ENCODE measurements around the gene OPCML. TPM values are rescaled to one million over a fixed set of nuclear protein-coding genes. Genes with fewer than 3 reads are reported as not detected.

Gene OPCML
- total RNA-seq, 1 experiment from 2014 or later, result 0.10 TPM

DNA sequence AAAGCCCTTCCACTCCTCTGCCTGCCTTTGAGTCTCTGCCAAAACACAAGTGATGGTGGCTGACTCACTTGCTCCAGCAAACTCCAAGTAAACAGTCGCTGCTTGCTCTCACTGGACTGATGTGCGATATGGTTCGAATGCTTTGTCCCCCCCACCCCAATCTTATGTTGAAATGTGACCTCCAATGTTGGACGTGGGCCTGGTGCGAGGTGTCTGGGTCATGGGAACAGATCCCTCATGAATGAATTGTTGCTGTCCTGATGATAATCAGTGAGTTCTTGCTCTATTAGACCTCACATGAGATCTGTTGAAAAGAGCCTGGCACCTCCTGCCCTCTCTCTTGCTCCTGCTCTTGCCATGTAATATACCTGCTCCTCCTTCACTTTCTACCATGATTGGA lies 747.9 kb downstream of the OPCML start:
- DNase-seq (ENCODE audit: extremely low read depth, low read depth), result no peak

DNA sequence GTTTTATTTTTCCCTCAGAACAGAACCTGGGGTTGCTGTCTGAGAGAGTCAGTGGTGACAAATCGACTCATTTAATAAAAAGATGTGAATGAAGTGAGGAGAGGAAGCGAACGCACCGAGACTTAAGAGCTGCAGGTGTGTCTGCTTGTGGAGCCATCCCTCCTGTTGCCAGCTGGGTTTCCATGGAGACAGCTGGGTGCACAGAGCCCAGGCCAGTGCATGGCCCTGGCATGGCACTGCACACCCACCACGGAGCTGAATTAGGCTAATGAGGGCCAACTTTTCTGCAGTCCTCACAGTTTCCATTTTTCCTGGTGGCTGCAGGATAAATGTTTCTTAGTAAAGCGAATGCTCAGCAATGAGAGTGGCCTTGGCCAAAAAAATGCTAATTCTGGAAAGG lies 750.2 kb downstream of the OPCML start:
- no peak for DNase-seq (ENCODE audit: extremely low read depth, low read depth)

DNA sequence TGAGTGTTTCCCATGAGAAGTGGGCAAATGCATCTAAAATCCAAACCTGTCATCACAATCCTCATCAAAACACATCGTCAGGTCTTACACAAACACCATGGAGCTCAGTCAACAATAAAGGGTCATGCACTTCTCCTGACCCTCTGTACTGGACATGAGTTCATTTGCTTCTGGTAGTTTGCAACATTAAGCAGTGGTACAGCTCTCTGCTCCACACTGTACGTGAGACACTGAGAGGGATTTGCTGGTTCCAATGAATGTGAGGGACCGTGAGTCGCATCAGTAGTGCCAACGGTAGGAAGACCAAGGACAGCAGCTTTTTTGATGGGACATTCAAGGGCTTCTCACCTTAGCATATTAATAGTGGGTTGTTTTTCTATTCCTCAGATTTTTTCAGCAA lies 752.3 kb downstream of the OPCML start:
- DNase-seq (ENCODE audit: extremely low read depth, low read depth), result no peak

DNA sequence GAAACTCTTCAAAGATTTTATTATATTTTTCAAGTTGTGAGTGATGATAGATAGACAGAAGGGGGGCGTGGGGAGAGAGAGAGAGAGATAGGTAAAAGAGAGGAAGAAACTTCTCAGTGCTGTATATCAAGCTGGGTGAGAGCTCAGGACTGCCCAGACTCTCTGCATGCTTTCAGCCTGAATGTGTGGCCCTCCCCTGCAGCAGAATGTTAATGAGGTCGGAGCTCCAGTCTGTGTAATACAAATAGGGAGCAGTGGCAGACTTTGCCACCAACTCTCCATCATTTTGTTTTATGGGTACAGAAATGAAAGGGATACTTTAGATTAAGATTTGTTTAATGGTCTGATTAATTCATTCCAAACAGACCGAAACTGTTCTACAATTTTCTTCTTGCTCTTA lies 752.8 kb downstream of the OPCML start:
- no peak for DNase-seq (ENCODE audit: extremely low read depth, low read depth)

DNA sequence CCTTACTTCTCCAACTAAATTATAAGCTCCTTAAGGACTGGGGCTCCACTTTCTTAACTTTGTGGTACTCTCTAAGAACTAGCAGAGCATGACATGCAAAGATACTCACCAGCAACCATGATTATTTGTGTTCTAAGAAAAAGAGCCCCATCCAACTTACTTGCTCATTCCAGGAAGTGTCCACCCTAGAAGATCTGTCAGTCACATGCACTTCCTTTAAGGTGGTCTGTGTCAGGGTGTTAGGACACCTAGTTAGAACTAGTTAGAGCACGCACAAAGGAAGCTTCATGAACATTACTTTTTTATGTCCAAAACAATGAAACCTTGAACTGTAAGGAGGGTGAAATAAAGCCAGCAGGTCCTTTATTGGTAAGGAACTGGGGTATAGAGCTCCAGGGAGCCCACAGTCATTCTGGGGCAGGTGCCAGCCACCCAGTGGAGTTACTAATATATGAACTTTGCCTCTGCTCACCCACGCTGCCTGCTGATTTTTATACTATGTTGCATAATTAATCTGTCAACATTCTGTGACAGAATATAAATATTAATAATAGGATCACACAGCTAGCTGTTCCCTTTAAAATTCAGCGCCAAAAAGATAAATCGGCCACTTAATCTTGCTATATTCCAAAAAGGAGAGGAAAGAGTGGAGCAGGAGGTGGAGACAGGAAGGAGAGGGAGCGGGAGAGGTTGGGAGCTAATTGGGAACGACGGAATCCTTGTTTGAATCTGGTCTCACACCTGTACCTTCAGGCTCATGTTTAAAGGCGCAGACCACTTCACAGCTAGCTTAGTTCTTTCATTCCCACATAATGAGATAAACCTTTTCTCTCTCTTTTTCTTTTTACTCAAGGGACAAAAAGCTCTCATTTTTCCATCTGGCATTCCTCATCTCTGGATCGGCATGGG lies 755.0 kb downstream of the OPCML start:
- no peak for DNase-seq (ENCODE audit: extremely low read depth, low read depth)

DNA sequence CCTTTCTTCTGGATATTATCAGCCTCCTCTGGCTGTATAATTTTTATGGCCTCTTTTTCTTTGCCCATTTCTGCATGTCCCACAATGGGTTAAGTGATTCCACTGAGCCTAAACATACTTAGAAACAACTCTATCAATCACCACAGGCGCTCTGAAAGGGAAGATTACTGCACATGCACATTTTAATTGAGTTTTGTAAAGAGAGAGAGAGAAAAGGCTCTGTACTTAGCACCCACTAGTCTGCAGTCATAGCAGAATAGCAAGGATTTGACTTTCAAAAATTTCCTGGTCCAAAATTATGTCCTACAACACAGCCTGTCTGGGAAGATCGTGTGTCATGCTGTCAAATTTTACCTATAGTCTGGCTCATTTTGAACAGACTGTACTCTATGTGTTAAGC lies 758.5 kb downstream of the OPCML start:
- DNase-seq (ENCODE audit: extremely low read depth, low read depth), result no peak

DNA sequence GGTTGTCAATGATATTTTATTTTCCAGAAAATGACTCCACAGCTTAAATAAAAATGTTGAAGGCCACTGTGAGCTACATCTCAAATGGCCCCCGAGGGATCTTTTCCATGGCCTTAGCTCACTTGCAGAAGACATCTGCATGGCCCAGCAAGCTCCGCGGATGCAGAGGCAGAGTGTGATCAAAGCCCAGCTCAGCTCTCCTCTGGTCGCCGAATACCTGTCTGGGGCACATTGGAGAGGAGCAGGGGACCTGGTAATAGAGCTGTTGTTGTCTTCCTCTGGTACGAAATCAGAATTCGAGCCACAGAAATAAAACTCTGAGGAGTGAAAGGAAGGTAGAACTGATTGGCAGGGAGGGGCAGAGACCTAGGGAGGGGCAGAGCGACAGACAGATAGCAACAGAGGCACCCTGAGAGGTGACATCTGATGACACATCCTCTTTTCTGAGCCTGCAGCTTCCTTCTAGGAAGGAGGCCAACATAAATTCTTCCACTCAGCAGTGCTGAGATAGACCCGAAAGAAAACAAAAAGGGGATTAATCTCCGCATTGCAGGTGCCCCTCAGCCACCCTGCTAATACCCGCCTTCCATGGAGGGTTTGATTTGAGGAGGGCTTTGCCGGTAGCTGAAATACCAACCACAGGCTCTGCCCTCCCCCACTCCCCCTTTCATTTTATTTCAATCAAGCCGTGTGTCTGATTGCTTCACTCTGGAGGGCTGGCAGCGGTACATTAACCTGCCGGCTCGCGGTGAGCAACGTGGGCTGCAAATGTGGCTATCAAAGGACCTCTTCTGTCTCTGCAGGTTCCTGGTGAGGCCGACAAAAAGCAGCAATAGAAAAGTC lies 759.4 kb downstream of the OPCML start:
- DNase-seq (ENCODE audit: extremely low read depth, low read depth), result no peak

DNA sequence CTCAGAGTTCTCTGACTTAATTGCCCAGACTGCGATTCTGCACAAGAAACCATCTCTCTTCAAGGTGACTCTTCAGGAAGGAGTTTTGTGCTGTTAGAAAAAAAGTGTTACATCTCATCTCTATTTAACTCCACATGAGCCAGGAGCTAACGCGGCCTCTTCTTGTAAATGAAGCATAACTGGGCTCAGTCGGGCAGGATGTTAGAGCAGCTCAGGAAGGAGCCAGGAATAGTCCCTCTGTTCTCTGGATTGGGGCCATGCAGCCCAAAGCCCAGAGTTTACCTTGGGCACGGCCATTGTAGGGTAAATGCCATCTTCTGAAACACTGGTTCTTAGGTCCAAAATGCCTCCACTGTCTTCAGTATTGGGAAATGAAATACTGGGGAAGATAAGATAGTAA lies 760.6 kb downstream of the OPCML start:
- no peak for DNase-seq (ENCODE audit: extremely low read depth, low read depth)

DNA sequence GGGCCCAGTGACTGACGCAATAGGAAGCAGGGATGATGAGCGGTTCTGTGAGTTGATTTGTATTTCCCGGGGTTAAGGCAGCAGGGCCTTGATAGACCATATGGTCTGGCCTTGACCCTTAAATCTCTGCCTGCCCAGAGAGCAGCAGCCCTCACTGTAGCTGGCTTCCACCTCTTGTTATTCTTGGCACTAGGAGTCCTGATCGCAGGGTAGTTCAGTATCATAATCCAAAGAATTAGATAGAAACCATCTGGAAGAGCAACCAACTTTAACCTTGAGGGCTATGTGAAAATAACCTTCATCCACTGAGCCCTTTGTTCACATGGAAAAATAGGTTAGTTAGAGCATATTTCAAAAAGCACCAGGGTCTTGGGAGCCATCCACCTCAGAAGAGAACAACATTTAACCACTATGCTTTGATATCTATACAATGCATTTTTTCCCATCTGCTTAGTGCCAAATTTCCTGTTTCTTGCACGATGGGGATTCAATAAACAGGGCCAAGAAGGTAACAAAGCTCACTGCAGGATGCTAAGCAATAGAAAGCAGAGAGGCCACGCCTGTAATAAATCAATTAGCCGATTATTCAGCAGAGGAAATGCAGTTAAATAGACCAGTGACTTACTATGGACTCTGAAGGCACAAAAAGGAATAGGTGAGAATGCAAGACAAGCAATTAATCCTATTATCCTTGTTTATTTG lies 761.3 kb downstream of the OPCML start:
- DNase-seq (ENCODE audit: extremely low read depth, low read depth), result no peak

DNA sequence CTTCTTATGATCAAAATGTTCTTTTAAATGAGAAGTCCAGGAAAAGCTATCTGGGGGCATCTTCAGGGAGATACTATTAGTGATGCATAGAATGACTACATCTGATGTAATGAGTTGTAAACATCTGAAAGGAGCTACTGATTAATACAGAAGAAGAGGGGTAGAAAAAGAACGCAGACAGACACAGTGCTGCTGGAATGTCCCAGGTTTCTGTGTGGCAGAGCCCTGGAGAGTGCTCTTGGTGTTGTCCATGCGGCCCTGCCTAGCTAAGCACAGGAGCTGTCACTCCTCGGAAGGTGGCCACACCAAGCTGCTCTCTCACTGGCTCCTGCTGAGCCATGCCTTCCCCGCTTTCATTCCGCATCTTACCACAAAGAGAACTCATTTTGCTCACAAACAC lies 768.8 kb downstream of the OPCML start:
- no peak for DNase-seq (ENCODE audit: extremely low read depth, low read depth)

DNA sequence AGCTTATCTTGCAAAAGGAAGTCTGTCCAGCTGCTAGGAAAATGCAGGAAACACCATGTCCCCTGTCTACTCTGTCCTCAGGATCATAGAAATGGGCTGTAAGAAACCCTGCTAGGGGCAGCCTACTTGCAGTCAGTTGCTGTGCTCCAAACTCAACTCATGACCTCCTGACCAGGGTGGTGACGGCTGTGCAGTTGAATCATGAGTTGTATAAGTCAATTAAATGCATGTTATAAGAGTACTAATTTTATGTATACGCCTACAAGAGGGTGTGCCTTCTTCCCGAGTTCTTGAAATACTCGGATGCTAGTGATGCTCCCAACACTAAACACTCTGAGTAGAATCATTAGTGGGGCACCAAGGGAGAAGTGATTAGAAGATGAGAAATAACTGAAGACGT lies 776.4 kb downstream of the OPCML start:
- no peak for DNase-seq (ENCODE audit: extremely low read depth, low read depth)

DNA sequence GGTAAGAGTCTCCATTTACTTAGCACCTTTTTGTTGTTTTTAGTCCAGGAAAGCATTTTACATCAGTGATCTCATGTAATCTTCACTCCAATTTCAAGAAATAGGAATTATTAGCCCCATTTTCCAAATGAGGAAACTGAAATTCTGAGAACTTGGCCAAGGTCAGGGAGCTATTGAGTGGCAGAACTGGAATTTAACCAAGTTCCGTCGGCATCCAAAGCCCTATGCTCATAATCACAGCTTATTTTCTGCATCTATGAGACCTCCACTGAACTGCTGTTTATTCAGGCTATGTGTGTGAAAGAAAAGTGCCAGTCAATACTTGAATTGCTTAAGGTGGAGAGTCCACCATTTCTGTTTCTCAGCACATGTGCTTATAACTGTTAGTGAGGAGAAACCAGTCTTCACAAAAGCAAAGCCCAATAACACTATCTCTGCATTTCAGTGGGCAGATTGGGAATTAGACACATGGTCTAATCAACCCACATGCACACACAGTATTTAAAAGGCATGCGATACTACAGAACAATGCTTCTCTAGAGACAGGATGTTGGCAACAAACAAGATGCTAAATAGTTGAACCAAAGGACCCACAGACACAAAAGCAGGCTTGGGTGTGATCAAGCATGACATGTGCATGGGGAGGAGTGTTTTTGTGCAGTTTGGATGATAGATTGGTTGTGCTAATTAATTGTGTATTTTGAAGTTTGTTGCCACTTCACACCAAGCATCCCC lies 780.6 kb downstream of the OPCML start:
- no peak for DNase-seq (ENCODE audit: extremely low read depth, low read depth)

DNA sequence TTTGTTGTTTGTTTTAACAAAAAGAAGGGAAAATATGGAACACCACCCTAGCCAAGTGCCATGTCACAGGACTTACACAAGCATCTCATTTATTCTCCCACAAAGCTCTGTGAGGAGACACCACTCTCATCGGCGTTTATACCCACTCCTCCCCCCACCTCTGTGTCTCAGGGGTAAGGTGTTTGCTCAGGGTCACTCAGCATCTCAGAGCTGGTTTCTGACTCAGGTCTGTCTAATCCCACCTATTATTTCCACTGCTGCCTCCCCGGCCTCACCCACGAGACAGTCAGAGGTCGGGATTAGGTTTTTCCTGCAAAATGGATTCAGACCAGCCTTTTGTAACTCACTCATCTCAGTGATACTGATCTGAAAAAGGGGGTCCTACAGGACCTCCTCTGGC lies 786.0 kb downstream of the OPCML start:
- DNase-seq (ENCODE audit: extremely low read depth, low read depth), result no peak

DNA sequence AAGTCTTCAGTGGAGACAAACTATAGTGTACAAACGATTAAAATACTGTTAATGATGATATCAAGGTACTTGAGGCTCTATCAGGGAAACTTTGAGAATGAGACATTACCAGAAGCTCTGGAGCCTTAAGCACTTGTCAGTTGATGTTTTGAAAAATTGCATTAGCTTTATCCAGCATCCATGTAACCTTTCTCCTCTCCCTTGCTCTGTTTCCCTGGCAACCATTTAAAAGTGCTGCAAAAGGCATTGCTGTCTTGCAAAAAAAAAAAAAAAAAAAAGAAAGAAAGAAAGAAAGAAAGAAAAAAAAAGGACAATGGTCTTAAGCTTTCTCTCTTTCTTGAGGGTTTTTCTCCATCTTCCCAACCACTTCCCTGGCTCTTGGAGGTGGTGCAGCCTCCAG lies 787.0 kb downstream of the OPCML start:
- DNase-seq (ENCODE audit: extremely low read depth, low read depth), result no peak

DNA sequence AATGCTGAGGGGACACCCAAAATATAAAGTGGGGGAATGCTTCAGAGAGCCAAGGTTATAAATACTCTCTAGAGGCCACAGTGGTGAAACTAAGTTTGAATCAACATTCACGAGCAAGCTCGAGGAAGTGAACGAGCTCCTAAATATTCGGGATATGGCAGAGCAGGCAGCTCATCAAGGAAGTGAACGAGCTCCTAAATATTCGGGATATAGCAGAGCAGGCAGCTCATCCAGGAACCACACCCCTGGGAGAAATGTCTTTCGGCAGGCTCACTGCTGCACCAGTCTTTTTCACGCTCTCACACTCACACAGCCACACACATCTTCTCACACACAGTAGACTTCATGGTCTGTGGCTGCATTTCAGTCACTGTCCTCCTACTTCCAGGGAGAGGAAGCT lies 787.5 kb downstream of the OPCML start:
- peak; percentile 11 for DNase-seq (ENCODE audit: extremely low read depth, low read depth)

DNA sequence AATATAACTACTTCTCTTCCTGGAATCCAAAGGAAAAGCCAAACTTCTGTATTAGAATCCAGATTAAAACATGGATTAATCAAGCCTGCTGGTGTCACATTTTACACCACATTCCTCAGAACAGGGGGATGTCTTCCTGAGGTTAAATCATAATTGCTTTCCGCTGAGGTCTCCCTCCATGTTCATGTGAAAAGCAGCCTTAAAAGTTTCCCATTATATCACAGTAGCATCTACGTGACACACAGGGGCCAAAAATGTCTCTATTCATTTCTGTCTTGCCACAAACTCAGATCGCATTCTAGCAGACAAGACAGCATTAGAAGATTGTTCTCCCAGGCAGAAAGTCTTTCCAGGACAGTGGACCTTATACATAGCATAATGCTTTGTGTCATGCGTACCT lies 788.7 kb downstream of the OPCML start:
- no peak for DNase-seq (ENCODE audit: extremely low read depth, low read depth)

DNA sequence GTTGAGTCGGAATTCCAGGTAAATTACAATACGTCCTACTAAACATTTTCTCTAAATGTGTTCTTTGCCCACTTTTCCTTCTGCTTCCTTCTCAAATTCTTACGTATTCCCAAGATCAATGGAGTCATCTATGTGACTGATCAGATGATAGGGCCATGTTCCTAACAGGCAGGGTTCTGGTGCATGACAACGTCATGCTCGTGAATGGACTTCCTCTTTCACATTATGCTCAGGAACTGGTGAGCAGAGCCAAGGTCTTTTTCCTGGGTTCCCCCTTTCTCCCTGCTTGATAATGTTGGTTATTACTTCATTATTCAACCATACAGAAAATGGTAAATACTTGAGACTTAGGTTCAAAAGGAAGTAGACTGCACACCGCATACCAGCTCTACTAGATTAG lies 789.4 kb downstream of the OPCML start:
- DNase-seq (ENCODE audit: extremely low read depth, low read depth), result no peak

DNA sequence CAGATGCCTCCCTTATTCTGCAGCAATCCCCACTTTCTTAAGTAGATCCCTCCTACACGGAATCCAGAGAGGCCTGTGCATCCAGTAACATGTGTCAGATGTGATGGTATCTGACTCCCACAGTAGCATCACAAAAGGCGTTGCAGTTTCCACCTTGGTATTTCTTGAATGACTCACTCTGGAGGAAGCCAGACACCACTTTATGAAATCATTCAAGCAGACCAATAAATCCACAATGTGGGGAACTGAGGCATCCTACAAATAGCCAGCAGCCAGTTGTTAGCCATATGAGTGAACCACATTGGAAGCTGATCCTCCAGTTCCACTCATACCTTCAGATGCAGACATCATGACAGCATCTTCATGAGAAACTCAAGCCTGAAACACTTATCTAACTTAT lies 798.1 kb downstream of the OPCML start:
- no peak for DNase-seq (ENCODE audit: extremely low read depth, low read depth)

DNA sequence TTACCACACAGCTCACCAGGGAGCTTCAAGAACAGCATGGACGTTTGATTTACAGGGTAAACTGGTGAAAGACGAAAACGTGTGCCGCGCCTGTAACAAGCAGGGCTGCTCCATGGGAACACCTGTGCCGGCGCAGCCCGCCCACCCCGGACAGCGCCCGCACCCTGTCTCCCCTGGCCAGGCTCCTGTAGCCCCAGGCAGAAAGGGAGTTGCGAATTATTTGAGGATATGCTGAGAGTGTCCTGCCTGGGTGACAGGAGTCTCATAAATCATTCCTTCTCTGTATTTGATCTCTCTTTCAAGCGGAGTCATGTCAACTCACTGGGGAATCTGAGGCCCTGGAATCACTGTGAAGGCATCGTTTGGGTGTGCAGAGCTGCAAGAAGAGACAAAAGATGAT lies 804.3 kb downstream of the OPCML start:
- no peak for DNase-seq (ENCODE audit: extremely low read depth, low read depth)

DNA sequence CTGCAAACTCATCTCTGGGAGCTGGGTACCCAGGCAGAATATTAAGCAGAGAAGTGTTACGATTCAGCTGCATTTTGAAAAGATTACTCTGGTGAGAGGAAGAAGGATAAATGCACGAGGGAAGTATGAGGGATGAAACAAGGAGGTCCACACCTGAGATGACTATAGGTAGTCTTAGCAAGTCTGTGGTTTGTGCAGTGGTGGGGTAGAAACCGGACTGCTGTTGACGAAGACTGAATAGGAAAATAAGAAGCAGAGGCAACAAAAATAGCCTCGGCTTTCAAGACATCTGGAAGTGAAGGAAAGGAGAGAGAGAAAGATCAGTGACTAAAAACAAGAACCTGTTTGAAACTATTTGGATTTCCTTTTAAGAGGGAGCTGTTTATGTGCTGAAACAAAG lies 810.8 kb downstream of the OPCML start:
- DNase-seq (ENCODE audit: extremely low read depth, low read depth), result no peak

DNA sequence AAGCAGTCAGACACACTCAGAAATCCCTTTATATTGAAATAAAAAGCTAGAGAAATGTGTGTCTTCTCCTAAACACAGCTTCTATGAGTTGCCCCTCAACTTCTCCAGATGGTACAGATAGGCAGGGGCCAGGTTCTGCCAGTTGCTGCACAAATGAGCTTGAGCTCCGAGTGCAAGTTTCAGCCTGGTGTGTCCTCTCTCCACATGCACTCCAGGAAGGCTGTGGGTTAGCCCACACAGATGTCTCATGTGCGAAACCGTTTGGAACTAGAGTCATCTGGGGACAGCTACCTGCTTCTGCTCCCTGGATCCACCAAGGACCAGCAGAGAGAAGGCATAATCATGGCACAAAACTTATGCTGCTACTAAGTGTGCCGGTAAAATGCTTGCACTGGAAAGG lies 812.6 kb downstream of the OPCML start:
- DNase-seq (ENCODE audit: extremely low read depth, low read depth), result no peak
